Measurements from ENCODE around the gene DENND5A. TPM values are rescaled to one million over a fixed set of nuclear protein-coding genes. Genes with fewer than 3 reads are reported as not detected.

Gene DENND5A
- total RNA-seq, 3 donors from 2014 or later = 63.5 to 124 (median 118) TPM

DNA sequence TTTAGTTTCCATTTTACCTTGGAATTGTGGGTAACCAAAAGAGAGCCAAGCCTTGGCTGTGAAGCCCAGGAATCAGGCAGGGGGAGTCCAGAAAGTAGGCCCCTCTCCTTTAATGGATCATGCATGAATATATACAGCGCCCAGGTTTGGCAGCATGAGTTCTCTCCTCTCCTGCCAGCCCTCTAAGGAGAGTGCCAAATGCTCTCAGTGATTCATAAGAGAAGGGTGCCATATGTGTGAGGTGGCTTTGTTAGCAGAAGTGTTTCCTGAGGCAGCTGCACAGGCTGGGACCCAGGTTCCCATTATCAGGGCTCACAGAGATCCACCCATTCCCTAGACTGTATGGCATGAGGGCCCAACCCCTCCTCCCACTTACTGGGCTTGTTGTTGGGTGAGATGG lies 121.4 kb downstream of the DENND5A start:
- peaks cover 4% of the 10 kb centered on the region for H3K36me3 ChIP-seq
- intact Hi-C loops (cut with DNase I; ENCODE audit: low total_unique reads) = no loop called here
- H3K4me1 ChIP-seq = peaks cover 4 to 12% of the 10 kb centered on the region in 2 donors
- no peak overlapping the region for H3K4me3 ChIP-seq
- no peak for DNase-seq (ENCODE audit: low spot score in 2 of 2)
- no peaks in the 10 kb centered on the region for H3K27me3 ChIP-seq
- no peak overlapping the region for H3K27ac ChIP-seq
- no peaks in the 10 kb centered on the region for H3K9me3 ChIP-seq
- no peak for TF ChIP-seq POLR2A (IDR thresholded peaks at IDR 0.05)
- no peak for TF ChIP-seq POLR2AphosphoS5 (IDR thresholded peaks at IDR 0.05)
- TF ChIP-seq, protein P1, sequence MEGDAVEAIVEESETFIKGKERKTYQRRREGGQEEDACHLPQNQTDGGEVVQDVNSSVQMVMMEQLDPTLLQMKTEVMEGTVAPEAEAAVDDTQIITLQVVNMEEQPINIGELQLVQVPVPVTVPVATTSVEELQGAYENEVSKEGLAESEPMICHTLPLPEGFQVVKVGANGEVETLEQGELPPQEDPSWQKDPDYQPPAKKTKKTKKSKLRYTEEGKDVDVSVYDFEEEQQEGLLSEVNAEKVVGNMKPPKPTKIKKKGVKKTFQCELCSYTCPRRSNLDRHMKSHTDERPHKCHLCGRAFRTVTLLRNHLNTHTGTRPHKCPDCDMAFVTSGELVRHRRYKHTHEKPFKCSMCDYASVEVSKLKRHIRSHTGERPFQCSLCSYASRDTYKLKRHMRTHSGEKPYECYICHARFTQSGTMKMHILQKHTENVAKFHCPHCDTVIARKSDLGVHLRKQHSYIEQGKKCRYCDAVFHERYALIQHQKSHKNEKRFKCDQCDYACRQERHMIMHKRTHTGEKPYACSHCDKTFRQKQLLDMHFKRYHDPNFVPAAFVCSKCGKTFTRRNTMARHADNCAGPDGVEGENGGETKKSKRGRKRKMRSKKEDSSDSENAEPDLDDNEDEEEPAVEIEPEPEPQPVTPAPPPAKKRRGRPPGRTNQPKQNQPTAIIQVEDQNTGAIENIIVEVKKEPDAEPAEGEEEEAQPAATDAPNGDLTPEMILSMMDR (IDR thresholded peaks at IDR 0.05) = no peak

DNA sequence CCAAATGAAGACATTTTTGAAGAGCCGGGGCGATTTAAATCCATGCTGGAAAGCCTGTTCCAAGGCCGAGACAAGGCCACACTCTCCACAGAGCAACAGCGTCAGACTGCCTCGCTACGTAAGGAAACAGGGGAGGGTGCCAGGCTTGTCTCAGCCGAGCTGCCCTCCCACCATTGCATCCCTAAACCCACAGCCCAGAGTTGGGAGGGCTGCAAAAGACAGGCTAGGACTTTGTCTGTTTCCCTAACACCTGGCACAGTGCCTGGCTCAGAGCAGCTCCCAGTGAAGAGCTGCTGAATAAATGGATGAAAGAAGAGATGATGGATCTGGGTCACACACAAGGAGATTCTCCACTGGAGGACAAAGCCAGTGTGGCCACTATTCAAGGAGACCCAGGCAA lies 122.4 kb downstream of the DENND5A start:
- Histone ChIP-seq H3K27ac (no peak overlapping the region), H3K27me3 (no peaks in the 10 kb centered on the region), H3K4me3 (no peak overlapping the region), H3K36me3 (peaks cover 4% of the 10 kb centered on the region), H3K9me3 (no peaks in the 10 kb centered on the region), H3K4me1 (peaks cover 4 to 18% of the 10 kb centered on the region in 2 donors)
- TF ChIP-seq POLR2A (IDR thresholded peaks at IDR 0.05) = no peak
- TF ChIP-seq, protein P1 (IDR thresholded peaks at IDR 0.05) = no peak
- TF ChIP-seq POLR2AphosphoS5 (IDR thresholded peaks at IDR 0.05) = no peak
- DNase-seq (ENCODE audit: low spot score in 2 of 2) = no peak
- intact Hi-C loops (cut with DNase I; ENCODE audit: low total_unique reads) = no loop called here

DNA sequence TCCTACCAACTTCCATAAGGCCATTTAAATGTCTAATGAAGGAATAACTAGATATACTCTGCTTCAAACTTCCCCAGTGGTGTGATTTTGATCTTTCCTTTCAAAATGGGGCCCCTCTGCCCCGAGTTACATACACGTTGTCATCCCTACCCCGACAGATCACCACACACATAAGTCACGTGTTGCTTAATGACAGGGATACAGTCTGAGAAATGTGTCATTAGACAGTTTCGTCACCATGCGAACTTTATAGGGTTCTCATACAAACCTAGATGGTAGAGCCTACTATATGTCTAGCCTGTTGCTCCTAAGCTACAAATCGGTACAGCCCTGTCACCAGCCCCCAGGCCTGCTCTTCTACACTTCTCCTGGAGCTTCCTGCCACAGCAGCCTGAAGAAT lies 124.0 kb downstream of the DENND5A start:
- no peak for DNase-seq (ENCODE audit: low spot score in 2 of 2)
- intact Hi-C loops (cut with DNase I; ENCODE audit: low total_unique reads) = no loop called here
- Histone ChIP-seq H3K9me3 (no peaks in the 10 kb centered on the region), H3K27me3 (no peaks in the 10 kb centered on the region), H3K4me3 (no peak overlapping the region), H3K36me3 (no peaks in the 10 kb centered on the region), H3K4me1 (peaks cover 4 to 18% of the 10 kb centered on the region in 2 donors), H3K27ac (no peak overlapping the region)
- TF ChIP-seq POLR2A (IDR thresholded peaks at IDR 0.05) = no peak
- no peak for TF ChIP-seq POLR2AphosphoS5 (IDR thresholded peaks at IDR 0.05)
- TF ChIP-seq, protein P1 (IDR thresholded peaks at IDR 0.05) = no peak

DNA sequence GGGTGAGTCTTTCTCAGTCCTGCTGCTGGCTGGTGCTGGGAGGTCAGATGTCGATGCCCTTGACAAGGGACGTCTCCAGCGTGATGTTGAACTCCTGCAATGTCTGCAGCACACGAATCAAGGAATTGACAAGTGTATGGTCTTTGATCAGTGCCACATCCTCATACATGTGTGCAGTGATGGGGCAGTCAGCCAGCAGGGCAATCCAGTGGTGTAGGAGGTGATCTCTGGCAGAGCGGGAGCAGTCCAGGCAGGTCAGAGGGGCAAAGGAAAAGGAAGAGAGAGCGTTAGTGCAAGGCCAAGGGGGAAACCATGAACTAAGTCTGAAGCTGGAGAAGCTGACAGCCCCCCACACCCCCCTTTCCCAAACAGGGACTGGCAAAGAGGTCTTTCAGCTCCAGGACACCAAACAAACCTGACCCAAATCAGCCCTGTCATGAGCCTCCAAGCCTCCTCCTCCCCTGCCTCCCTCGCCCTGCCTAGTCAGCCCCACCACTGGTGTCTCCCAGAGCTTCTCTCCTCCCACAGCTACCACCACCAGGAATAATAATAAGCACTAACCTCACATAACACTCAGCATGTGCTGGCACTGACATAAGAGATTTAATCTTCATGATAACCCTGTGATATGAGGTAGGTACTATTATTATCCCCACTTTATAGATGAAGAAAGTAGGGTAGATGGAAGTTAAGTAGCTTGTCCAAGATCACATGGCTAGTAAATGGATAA lies 125.4 kb downstream of the DENND5A start:
- Histone ChIP-seq H3K27me3 (no peaks in the 10 kb centered on the region), H3K36me3 (no peaks in the 10 kb centered on the region), H3K4me3 (no peak overlapping the region), H3K9me3 (no peaks in the 10 kb centered on the region), H3K27ac (peak overlapping the region; percentile 80 to 89), H3K4me1 (peaks cover 4 to 18% of the 10 kb centered on the region in 2 donors)
- TF ChIP-seq POLR2A (IDR thresholded peaks at IDR 0.05) (no peak), POLR2AphosphoS5 (IDR thresholded peaks at IDR 0.05) (no peak)
- TF ChIP-seq, protein P1 (IDR thresholded peaks at IDR 0.05) = no peak
- intact Hi-C loops (cut with DNase I; ENCODE audit: low total_unique reads) = no loop called here
- DNase-seq (ENCODE audit: low spot score in 2 of 2) = no peak
